ENCODE measurements around the gene PRR18.
"Not testable (repeated sequence)": the region's sequence is repeated elsewhere in the genome, so short reads cannot be mapped to it uniquely, and the experiment has no call there.

PRR18 gene

GRCh38 chr6:166308033-166308768 is at the start of gene PRR18:
Gene PRR18, minus strand, starts transcription at chr6:166308392. Its CDS starts 250 bp downstream, at chr6:166308142.
- no peak for DNase-seq

- DNase-seq, result no peak
Observed at GRCh38 chr6:166355552-166355951, 47.4 kb upstream of the PRR18 start.

GRCh38 chr6:166354965-166355364 is 46.8 kb upstream of the PRR18 start:
- DNase-seq, result no peak

- DNase-seq, result no peak
Observed at GRCh38 chr6:166354143-166354542, 46.0 kb upstream of the PRR18 start.

- no peak for DNase-seq
Observed at GRCh38 chr6:166353507-166353906, 45.3 kb upstream of the PRR18 start.

- no peak for DNase-seq
Observed at GRCh38 chr6:166352923-166353322, 44.7 kb upstream of the PRR18 start.

GRCh38 chr6:166351715-166352285 is 43.6 kb upstream of the PRR18 start:
- DNase-seq, result no peak

- DNase-seq, result no peak
Observed at GRCh38 chr6:166348305-166348949, 40.2 kb upstream of the PRR18 start.

- no peak for DNase-seq
Observed at GRCh38 chr6:166346965-166347364, 38.8 kb upstream of the PRR18 start.

- no peak for DNase-seq
Observed at GRCh38 chr6:166346449-166346848, 38.3 kb upstream of the PRR18 start.

GRCh38 chr6:166345672-166346071 is 37.5 kb upstream of the PRR18 start:
- DNase-seq, result not testable (repeated sequence)

- not testable (repeated sequence) for DNase-seq
Observed at GRCh38 chr6:166344921-166345320, 36.7 kb upstream of the PRR18 start.

GRCh38 chr6:166344240-166344639 is 36.0 kb upstream of the PRR18 start:
- DNase-seq, result no peak

- DNase-seq, result no peak
Observed at GRCh38 chr6:166343150-166343487, 34.9 kb upstream of the PRR18 start.

- no peak for DNase-seq
Observed at GRCh38 chr6:166342349-166343149, 34.4 kb upstream of the PRR18 start, which contains the start of gene SFT2D1. Gene SFT2D1, minus strand, starts transcription at chr6:166342545. Its CDS starts 64 bp downstream, at chr6:166342481.

- no peak for DNase-seq
Observed at GRCh38 chr6:166341977-166342348, 33.8 kb upstream of the PRR18 start.

- no peak for DNase-seq
Observed at GRCh38 chr6:166341464-166341863, 33.3 kb upstream of the PRR18 start.

GRCh38 chr6:166338854-166339253 is 30.7 kb upstream of the PRR18 start:
- no peak for DNase-seq

- no peak for DNase-seq
Observed at GRCh38 chr6:166336847-166337246, 28.7 kb upstream of the PRR18 start.

GRCh38 chr6:166335378-166336302 is 27.4 kb upstream of the PRR18 start:
- no peak for DNase-seq

- DNase-seq, result no peak
Observed at GRCh38 chr6:166334878-166335277, 26.7 kb upstream of the PRR18 start.

Measured in cortex of kidney (tissue), 1 donor.